Duodenal mucosa (tissue), 2 donors: Measurements from ENCODE around the gene TCAIM.

Experiments
- H3K27ac ChIP-seq: one replicate; pipeline ENCODE4 v1.7.0; 2013; ENCODE audit warnings: low read depth, low read length
- H3K27me3 ChIP-seq, 2 donors: one replicate each; pipeline ENCODE4 v1.7.0; 2013; ENCODE audit warnings: low read length in 2 of 2, control low read depth in 1 of 2; ENCODE audit not compliant: insufficient read depth in 2 of 2, control insufficient read depth in 1 of 2
- H3K36me3 ChIP-seq, 2 donors: one replicate each; pipeline ENCODE4 v1.7.0; 2013; ENCODE audit warnings: low read length in 2 of 2, control low read depth in 1 of 2; ENCODE audit not compliant: insufficient read depth in 2 of 2, control insufficient read depth in 1 of 2
- H3K4me1 ChIP-seq, 2 donors: one replicate each; pipeline ENCODE4 v1.7.0; 2013; ENCODE audit warnings: low read length in 2 of 2, control low read depth in 1 of 2; ENCODE audit not compliant: insufficient read depth in 2 of 2, control insufficient read depth in 1 of 2
- H3K4me3 ChIP-seq, 2 donors: one replicate each; pipeline ENCODE4 v1.7.0; 2013; ENCODE audit warnings: low read length in 2 of 2, low read depth in 1 of 2
- H3K9ac ChIP-seq, 2 donors: one replicate each; pipeline ENCODE4 v1.7.0; 2013; ENCODE audit warnings: low read length in 2 of 2, low read depth in 1 of 2
- H3K9me3 ChIP-seq, 2 donors: one replicate each; pipeline ENCODE4 v1.7.0; 2013; ENCODE audit warnings: low read length in 2 of 2, control low read depth in 1 of 2; ENCODE audit not compliant: control insufficient read depth in 1 of 2

TCAIM gene

DNA sequence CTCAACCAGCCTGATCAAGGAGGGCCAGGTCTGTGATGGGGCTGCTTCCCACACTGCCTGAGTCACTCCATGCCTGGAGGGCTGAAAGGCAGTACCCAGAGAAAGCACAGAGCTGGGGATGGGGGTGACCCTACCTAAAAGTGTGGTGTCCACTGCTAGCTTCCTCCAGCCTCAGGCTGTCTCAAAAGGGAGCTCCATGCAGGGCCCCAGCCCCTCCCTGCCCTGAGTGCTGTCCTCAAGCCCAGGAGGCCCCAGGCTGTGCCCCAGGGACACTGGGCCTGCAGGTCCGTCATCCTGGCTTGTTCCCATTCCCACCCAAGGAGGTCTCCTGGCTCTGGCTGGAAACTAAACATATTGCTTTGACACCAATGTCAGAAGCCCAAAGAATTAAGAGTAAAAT lies 82.1 kb downstream of the TCAIM start:
- Histone ChIP-seq H3K27ac (no peak overlapping the region), H3K27me3 (no peaks in the 10 kb centered on the region), H3K9ac (no peak overlapping the region)

DNA sequence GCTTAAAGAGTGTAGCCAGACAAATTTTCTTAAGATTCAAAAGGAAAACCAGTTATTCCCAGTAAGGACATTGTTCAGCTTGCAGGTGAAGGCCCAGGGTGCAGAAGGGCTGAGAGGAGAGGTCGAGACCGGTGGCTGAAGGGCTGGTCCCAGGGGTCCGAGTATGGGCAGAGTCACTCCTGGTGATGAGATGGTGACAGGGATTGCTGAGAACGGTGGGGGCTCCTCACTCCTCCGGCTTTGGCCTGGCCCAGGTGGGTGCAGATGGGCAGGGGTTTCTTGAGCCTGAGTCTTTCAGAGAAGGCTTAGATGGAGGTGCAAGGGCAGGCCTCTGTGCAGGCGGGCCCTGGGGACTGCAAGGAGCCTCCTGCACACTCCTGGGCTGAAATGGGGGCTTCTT lies 82.7 kb downstream of the TCAIM start:
- no peak overlapping the region for H3K4me3 ChIP-seq
- H3K9me3 ChIP-seq = no peaks in the 10 kb centered on the region
- no peaks in the 10 kb centered on the region for H3K36me3 ChIP-seq
- H3K27me3 ChIP-seq = no peaks in the 10 kb centered on the region
- peaks cover 0 to 11% of the 10 kb centered on the region in 2 donors for H3K4me1 ChIP-seq
- H3K27ac ChIP-seq = no peak overlapping the region
- no peak overlapping the region for H3K9ac ChIP-seq

More for the DNA sequence above, 82.1 kb downstream of the TCAIM start:
- no peaks in the 10 kb centered on the region for H3K9me3 ChIP-seq
- no peaks in the 10 kb centered on the region for H3K36me3 ChIP-seq
- H3K4me3 ChIP-seq = no peak overlapping the region
- peaks cover 0 to 11% of the 10 kb centered on the region in 2 donors for H3K4me1 ChIP-seq

DNA sequence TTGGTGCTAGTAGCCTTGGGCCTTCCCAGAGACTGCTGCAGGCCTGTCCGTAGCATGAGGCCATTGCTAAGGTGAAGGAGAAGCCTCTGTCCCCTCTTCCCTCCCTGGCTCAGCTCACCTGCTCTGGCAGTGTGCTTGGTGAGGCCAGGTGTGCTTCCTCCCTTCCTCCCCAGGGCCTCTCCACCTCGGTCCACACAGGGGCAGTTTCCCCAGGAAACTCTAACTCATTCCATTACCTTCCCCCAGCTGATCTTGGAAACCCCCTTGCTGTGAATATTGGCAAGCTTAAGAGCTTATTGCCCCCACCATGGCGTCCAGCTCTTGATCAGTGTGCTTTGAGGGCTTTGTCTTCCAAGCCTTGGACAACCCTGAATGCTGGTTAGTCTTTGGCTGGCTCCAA lies 86.2 kb downstream of the TCAIM start:
- Histone ChIP-seq H3K36me3 (no peaks in the 10 kb centered on the region), H3K27ac (no peak overlapping the region), H3K27me3 (no peaks in the 10 kb centered on the region), H3K9me3 (no peaks in the 10 kb centered on the region), H3K4me3 (no peak overlapping the region), H3K4me1 (peaks cover 0 to 7% of the 10 kb centered on the region in 2 donors), H3K9ac (no peak overlapping the region)

GRCh38 chr3:44427683-44428082 lies 89.1 kb downstream of the TCAIM start:
- Histone ChIP-seq H3K27ac (no peak overlapping the region), H3K9ac (no peak overlapping the region), H3K27me3 (no peaks in the 10 kb centered on the region), H3K9me3 (no peaks in the 10 kb centered on the region), H3K4me1 (no peaks in the 10 kb centered on the region), H3K36me3 (no peaks in the 10 kb centered on the region), H3K4me3 (no peak overlapping the region)

- Histone ChIP-seq H3K27me3 (no peaks in the 10 kb centered on the region), H3K9me3 (no peaks in the 10 kb centered on the region), H3K4me3 (no peak overlapping the region), H3K4me1 (no peaks in the 10 kb centered on the region), H3K27ac (no peak overlapping the region), H3K36me3 (no peaks in the 10 kb centered on the region), H3K9ac (no peak overlapping the region)
These were observed 90.3 kb downstream of the TCAIM start for GRCh38 chr3:44428910-44429309.

DNA sequence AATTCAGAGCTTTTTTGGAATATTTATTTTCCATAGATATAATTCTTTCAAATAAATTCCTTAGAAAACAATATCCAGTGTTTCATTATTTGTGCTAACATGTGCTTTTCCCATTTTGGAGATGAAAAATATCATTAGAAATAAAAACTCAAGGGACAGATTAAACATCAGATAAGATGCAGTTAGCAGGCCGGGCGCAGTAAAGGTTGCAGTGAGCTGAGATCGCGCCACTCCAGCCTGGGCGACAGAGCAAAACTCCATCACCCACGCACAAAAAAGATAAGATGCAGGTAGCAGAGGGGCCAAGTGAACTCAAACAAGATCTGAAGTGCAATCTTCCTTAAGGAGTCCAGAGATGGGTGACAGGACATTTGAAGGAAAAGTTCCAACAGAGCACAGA lies 90.9 kb downstream of the TCAIM start:
- no peak overlapping the region for H3K4me3 ChIP-seq
- H3K9ac ChIP-seq = no peak overlapping the region
- H3K4me1 ChIP-seq = no peaks in the 10 kb centered on the region
- H3K36me3 ChIP-seq = no peaks in the 10 kb centered on the region
- H3K27me3 ChIP-seq = no peaks in the 10 kb centered on the region
- no peaks in the 10 kb centered on the region for H3K9me3 ChIP-seq
- no peak overlapping the region for H3K27ac ChIP-seq

DNA sequence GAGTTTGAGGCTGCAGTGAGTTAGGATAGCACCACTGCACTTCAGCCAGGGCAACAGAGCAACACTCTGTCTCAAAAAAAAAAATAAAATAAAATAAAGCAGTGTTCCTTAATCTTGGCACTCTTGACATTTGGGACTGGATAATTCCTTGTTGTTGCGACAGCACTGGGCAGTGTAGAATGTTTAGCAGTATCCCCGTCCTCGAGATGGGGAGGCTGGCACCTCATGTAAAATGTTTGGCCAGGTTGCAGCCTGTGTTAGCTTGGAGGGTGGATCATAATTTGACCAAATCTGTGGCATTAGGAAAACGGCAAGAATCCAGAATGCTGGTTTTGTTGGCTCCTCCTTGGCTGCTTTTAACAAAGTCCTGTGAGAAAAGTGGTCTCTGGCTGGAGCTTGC lies 91.9 kb downstream of the TCAIM start:
- Histone ChIP-seq H3K36me3 (no peaks in the 10 kb centered on the region), H3K9me3 (no peaks in the 10 kb centered on the region), H3K4me1 (no peaks in the 10 kb centered on the region), H3K9ac (no peak overlapping the region), H3K27me3 (no peaks in the 10 kb centered on the region), H3K27ac (no peak overlapping the region), H3K4me3 (no peak overlapping the region)

DNA sequence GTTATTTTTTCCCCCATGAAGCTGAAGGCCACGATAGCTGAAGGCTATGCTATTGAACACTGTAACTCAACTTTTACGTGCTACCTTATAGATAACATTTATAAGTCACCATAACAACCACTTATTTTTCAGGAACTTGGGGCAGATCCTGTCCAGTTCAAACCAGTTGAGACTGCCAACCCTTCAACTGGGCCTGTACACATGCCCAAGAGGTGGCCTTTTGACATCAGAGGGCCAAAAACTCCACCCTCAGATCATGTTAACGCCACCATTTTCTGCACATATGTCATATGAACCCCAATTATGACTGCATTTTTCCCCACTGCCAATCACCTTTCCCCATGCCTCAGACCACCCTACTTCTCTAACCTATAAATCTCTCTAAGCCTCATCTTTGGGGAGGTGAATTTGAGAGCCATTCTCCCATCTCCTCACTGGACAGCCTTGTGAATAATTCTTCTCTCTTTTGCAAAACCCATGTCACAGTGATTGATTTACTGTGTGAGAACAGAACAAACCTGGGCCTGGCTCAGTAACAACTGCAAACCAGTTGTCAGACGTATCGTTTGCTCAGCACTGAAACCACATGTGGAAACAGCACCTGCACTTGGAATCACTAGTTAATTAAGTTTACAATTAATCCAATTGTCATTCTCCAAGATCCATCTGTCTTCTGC lies 96.4 kb downstream of the TCAIM start:
- H3K4me1 ChIP-seq = peaks cover 10% of the 10 kb centered on the region in 2 donors
- no peaks in the 10 kb centered on the region for H3K27me3 ChIP-seq
- no peaks in the 10 kb centered on the region for H3K36me3 ChIP-seq
- H3K4me3 ChIP-seq = no peak overlapping the region
- no peak overlapping the region for H3K27ac ChIP-seq
- H3K9ac ChIP-seq = no peak overlapping the region
- no peaks in the 10 kb centered on the region for H3K9me3 ChIP-seq

- no peaks in the 10 kb centered on the region for H3K27me3 ChIP-seq
- H3K36me3 ChIP-seq = no peaks in the 10 kb centered on the region
- peaks cover 18 to 22% of the 10 kb centered on the region in 2 donors for H3K4me1 ChIP-seq
- no peak overlapping the region for H3K9ac ChIP-seq
- H3K27ac ChIP-seq = no peak overlapping the region
- no peak overlapping the region for H3K4me3 ChIP-seq
- H3K9me3 ChIP-seq = no peaks in the 10 kb centered on the region
These were observed 97.6 kb downstream of the TCAIM start for GRCh38 chr3:44436181-44436580.

- no peaks in the 10 kb centered on the region for H3K9me3 ChIP-seq
- H3K27me3 ChIP-seq = no peaks in the 10 kb centered on the region
- peaks cover 20 to 23% of the 10 kb centered on the region in 2 donors for H3K4me1 ChIP-seq
These were observed 99.2 kb downstream of the TCAIM start for GRCh38 chr3:44437800-44438199.

More at GRCh38 chr3:44437800-44438199, 99.2 kb downstream of the TCAIM start:
- H3K9ac ChIP-seq = no peak overlapping the region
- no peak overlapping the region for H3K4me3 ChIP-seq
- H3K27ac ChIP-seq = no peak overlapping the region
- peaks cover 0 to 8% of the 10 kb centered on the region in 2 donors for H3K36me3 ChIP-seq
